Cardiac muscle cell (in vitro differentiated cells and primary cell): ENCODE data around the gene C19orf85. TPM values are rescaled to one million over a fixed set of nuclear protein-coding genes. Genes with fewer than 3 reads are reported as not detected.
A peak's percentile ranks its signal among the peaks of the same experiment; 100 is the strongest.

ENCODE experiments used
- DNase-seq, 2 donors: peaks; one replicate each; pipeline versions ENCODE4 v3.0.0 to v3.0.0-alpha.2; 2010 to 2017; ENCODE audit warnings: low read depth in 1 of 2, low spot score in 1 of 2
- H3K27ac ChIP-seq: fragments of 200-600 bp; sonication (generic); 2 replicates; pipeline ENCODE4 v1.5.1; 2016
- H3K27me3 ChIP-seq: fragments of 200-600 bp; sonication (generic); 2 replicates; pipeline ENCODE4 v1.6.0; 2016; ENCODE audit warnings: control low read depth
- H3K36me3 ChIP-seq: fragments of 200-600 bp; sonication (generic); 2 replicates; pipeline ENCODE4 v1.5.1; 2016; ENCODE audit warnings: control low read depth
- H3K4me1 ChIP-seq: fragments of 200-600 bp; sonication (generic); 2 replicates; pipeline ENCODE4 v1.8.1; 2017; ENCODE audit warnings: low read depth, mild to moderate bottlenecking, mixed run types
- H3K4me3 ChIP-seq: fragments of 200-600 bp; sonication (generic); 2 replicates; pipeline ENCODE4 v1.5.1; 2016; ENCODE audit warnings: mild to moderate bottlenecking
- H3K9me3 ChIP-seq: fragments of 200-600 bp; sonication (generic); 2 replicates; pipeline ENCODE4 v1.5.1; 2017; ENCODE audit warnings: low read depth, mild to moderate bottlenecking, control low read depth
- CTCF ChIP-seq: IDR thresholded peaks from 2 replicates; pipeline ENCODE4 v1.5.1; 2012; ENCODE audit warnings: low read depth, mild to moderate bottlenecking, low read length
- polyA plus RNA-seq: library from polyadenylated mRNA; unstranded; fragments of >200 nt; fragmentation: Nextera tagmentation; extraction: Ambion mirVana; gene quantifications from 2 replicates; pipeline ENCODE4 v1.2.1, GENCODE V29; 2016
- total RNA-seq: library from RNA; depleted of rRNA; stranded (reverse); fragments of >200 nt; gene quantifications from 2 replicates; pipeline ENCODE4 v1.2.3, GENCODE V29; 2016

C19orf85 gene
- total and polyA plus RNA-seq, 2 experiments from 2014 or later, result not detected

- no peak for DNase-seq
- Histone ChIP-seq H3K27ac (no peak overlapping the region), H3K36me3 (no peaks in the 10 kb centered on the region), H3K27me3 (no peaks in the 10 kb centered on the region), H3K4me3 (no peak overlapping the region), H3K4me1 (no peaks in the 10 kb centered on the region), H3K9me3 (no peaks in the 10 kb centered on the region)
- no peak for TF ChIP-seq CTCF
Measured at GRCh38 chr19:55465460-55466240, 1.1 kb upstream of the C19orf85 start.

GRCh38 chr19:55464039-55464661, 401 bp downstream of the C19orf85 start:
- no peaks in the 10 kb centered on the region for H3K9me3 ChIP-seq
- H3K36me3 ChIP-seq, result no peaks in the 10 kb centered on the region
- H3K4me3 ChIP-seq, result no peak overlapping the region
- DNase-seq, result no peak
- H3K4me1 ChIP-seq, result no peaks in the 10 kb centered on the region
- no peak for TF ChIP-seq CTCF
- no peaks in the 10 kb centered on the region for H3K27me3 ChIP-seq
- H3K27ac ChIP-seq, result no peak overlapping the region

- no peak overlapping the region for H3K27ac ChIP-seq
- no peaks in the 10 kb centered on the region for H3K27me3 ChIP-seq
- no peak for TF ChIP-seq CTCF
- H3K4me3 ChIP-seq, result no peak overlapping the region
- no peak for DNase-seq
- no peaks in the 10 kb centered on the region for H3K36me3 ChIP-seq
- no peaks in the 10 kb centered on the region for H3K9me3 ChIP-seq
- no peaks in the 10 kb centered on the region for H3K4me1 ChIP-seq
Measured at GRCh38 chr19:55463583-55464031, 944 bp downstream of the C19orf85 start.

GRCh38 chr19:55462722-55463121, 1.8 kb downstream of the C19orf85 start:
- H3K27ac ChIP-seq, result no peak overlapping the region
- DNase-seq, result no peak
- TF ChIP-seq CTCF, result no peak

GRCh38 chr19:55461974-55462626, 2.5 kb downstream of the C19orf85 start:
- H3K4me1 ChIP-seq, result no peaks in the 10 kb centered on the region
- no peaks in the 10 kb centered on the region for H3K27me3 ChIP-seq
- no peaks in the 10 kb centered on the region for H3K9me3 ChIP-seq
- no peak for TF ChIP-seq CTCF
- DNase-seq, result peak in 1 of 2 donors; percentile 66
- peak overlapping the region; percentile 26 for H3K4me3 ChIP-seq
- H3K27ac ChIP-seq, result peak overlapping the region; percentile 29
- H3K36me3 ChIP-seq, result no peaks in the 10 kb centered on the region

More at GRCh38 chr19:55462722-55463121, 1.8 kb downstream of the C19orf85 start:
- Histone ChIP-seq H3K4me3 (no peak overlapping the region), H3K4me1 (no peaks in the 10 kb centered on the region), H3K9me3 (no peaks in the 10 kb centered on the region), H3K27me3 (no peaks in the 10 kb centered on the region), H3K36me3 (no peaks in the 10 kb centered on the region)
